Measurements from ENCODE around the gene NEK6. TPM values are rescaled to one million over a fixed set of nuclear protein-coding genes. Genes with fewer than 3 reads are reported as not detected.

The NEK6 gene
- total RNA-seq, 2 donors from 2014 or later: 24.0 to 43.6 TPM

- H3K27me3 ChIP-seq (replicated peaks; ENCODE audit: insufficient read depth): no peaks in the 10 kb centered on the region
- ATAC-seq (ENCODE audit: insufficient number of reproducible peaks, low FRiP score, low read depth) (no peak), DNase-seq (ENCODE audit: low spot score) (no peak)
- no peak for TF ChIP-seq CTCF (IDR thresholded peaks at IDR 0.05)
- H3K4me1 ChIP-seq (ENCODE audit: control insufficient read depth in 1 of 2, low read depth in 2 of 2): peaks cover 60 to 81% of the 10 kb centered on the region in 2 donors
- no peak overlapping the region for H3K4me3 ChIP-seq
- no peaks in the 10 kb centered on the region for H3K36me3 ChIP-seq
- H3K9me3 ChIP-seq: no peaks in the 10 kb centered on the region
- H3K27ac ChIP-seq: no peak overlapping the region
These were observed 10.9 kb downstream of the NEK6 start for GRCh38 chr9:124268661-124269060.

GRCh38 chr9:124269556-124269955 is 11.8 kb downstream of the NEK6 start:
- no peaks in the 10 kb centered on the region for H3K9me3 ChIP-seq
- no peaks in the 10 kb centered on the region for H3K27me3 ChIP-seq (replicated peaks; ENCODE audit: insufficient read depth)
- no peak for TF ChIP-seq CTCF (IDR thresholded peaks at IDR 0.05)
- DNase-seq (ENCODE audit: low spot score) (no peak), ATAC-seq (ENCODE audit: insufficient number of reproducible peaks, low FRiP score, low read depth) (no peak)
- H3K36me3 ChIP-seq: no peaks in the 10 kb centered on the region
- H3K27ac ChIP-seq: peak overlapping the region in 1 of 2 donors; percentile 79
- peaks cover 60 to 81% of the 10 kb centered on the region in 2 donors for H3K4me1 ChIP-seq (ENCODE audit: control insufficient read depth in 1 of 2, low read depth in 2 of 2)
- H3K4me3 ChIP-seq: no peak overlapping the region

DNA sequence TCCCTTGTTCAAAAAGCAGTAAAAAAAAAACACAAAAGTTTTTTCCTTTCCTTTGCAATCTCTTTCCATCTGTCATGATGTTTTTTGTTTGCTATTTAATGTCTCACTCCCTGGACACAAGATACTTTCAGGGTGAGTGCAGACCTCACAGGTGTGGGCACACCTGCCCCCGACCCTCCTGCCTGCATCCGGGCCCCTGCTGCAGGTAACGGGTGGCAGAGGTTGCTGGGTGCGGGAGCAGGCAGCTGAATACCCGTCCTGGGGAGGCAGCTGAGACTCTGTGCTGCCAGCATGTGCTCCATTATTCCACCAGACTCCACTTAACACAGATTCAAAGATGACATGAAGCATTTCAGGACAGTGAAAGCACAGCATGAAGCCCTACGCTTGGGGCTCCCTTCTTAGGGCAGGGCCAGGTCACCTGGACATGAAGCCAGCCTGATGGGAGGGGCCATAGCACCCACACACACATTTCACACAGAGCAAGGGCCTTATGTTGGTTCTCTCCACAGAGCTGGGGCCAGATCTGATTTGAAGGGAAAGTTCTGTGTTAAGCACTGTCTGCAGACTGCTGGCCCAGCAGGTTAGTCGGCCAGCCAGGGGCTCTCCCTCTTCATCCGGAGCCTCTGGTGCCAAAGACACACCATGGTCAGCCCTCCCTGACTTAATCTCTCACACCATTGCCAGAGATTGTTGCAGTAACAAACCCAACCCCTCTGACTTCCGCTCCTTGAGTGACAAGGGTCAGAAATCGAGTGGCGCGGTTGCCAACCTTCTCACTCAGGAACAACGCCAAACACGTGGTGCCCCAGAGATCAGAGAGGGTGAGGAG is 13.0 kb downstream of the NEK6 start:
- H3K27me3 ChIP-seq (replicated peaks; ENCODE audit: insufficient read depth): no peaks in the 10 kb centered on the region
- H3K36me3 ChIP-seq: no peaks in the 10 kb centered on the region
- DNase-seq (ENCODE audit: low spot score) (peak; percentile 40), ATAC-seq (ENCODE audit: insufficient number of reproducible peaks, low FRiP score, low read depth) (peak; percentile 52)
- peaks cover 60 to 83% of the 10 kb centered on the region in 2 donors for H3K4me1 ChIP-seq (ENCODE audit: control insufficient read depth in 1 of 2, low read depth in 2 of 2)
- no peak for TF ChIP-seq CTCF (IDR thresholded peaks at IDR 0.05)
- H3K27ac ChIP-seq: peak overlapping the region; percentile 71 to 79
- H3K9me3 ChIP-seq: no peaks in the 10 kb centered on the region
- no peak overlapping the region for H3K4me3 ChIP-seq

DNA sequence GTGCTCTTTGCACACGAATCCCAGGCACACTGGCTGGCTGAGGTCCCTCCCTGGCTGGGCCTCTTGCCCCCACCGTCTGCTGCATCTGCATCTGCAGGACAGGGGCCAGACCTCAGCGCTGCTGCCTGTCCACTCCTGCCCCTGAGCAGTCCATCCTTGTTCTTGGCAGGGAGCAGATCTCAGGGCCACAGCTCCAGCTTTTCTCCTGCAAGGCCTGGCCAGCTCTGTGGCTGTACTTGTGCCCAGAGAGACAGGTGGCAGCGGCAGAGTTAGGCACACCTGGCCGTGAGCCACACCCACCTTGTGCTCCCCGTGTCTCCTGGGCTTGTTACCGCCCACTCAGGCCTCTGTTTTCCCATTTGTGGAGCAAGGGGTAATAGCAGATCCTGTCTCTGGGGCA is 13.9 kb downstream of the NEK6 start:
- no peak for TF ChIP-seq CTCF (IDR thresholded peaks at IDR 0.05)
- Histone ChIP-seq H3K4me1 (ENCODE audit: control insufficient read depth in 1 of 2, low read depth in 2 of 2) (peaks cover 58 to 73% of the 10 kb centered on the region in 2 donors), H3K27ac (peak overlapping the region; percentile 71 to 79), H3K9me3 (no peaks in the 10 kb centered on the region), H3K36me3 (no peaks in the 10 kb centered on the region), H3K4me3 (no peak overlapping the region), H3K27me3 (replicated peaks; ENCODE audit: insufficient read depth) (no peaks in the 10 kb centered on the region)
- ATAC-seq (ENCODE audit: insufficient number of reproducible peaks, low FRiP score, low read depth) (no peak), DNase-seq (ENCODE audit: low spot score) (no peak)

- ATAC-seq (ENCODE audit: insufficient number of reproducible peaks, low FRiP score, low read depth) (no peak), DNase-seq (ENCODE audit: low spot score) (no peak)
- peak overlapping the region; percentile 71 to 79 for H3K27ac ChIP-seq
- no peak for TF ChIP-seq CTCF (IDR thresholded peaks at IDR 0.05)
- no peaks in the 10 kb centered on the region for H3K27me3 ChIP-seq (replicated peaks; ENCODE audit: insufficient read depth)
- peaks cover 54 to 69% of the 10 kb centered on the region in 2 donors for H3K4me1 ChIP-seq (ENCODE audit: control insufficient read depth in 1 of 2, low read depth in 2 of 2)
- no peaks in the 10 kb centered on the region for H3K9me3 ChIP-seq
- H3K4me3 ChIP-seq: no peak overlapping the region
- H3K36me3 ChIP-seq: no peaks in the 10 kb centered on the region
These were observed 14.4 kb downstream of the NEK6 start for GRCh38 chr9:124272118-124272517.

All from thoracic aorta (tissue), 2 donors.